Measurements from ENCODE around the gene ACO2.

Gene ACO2

DNA sequence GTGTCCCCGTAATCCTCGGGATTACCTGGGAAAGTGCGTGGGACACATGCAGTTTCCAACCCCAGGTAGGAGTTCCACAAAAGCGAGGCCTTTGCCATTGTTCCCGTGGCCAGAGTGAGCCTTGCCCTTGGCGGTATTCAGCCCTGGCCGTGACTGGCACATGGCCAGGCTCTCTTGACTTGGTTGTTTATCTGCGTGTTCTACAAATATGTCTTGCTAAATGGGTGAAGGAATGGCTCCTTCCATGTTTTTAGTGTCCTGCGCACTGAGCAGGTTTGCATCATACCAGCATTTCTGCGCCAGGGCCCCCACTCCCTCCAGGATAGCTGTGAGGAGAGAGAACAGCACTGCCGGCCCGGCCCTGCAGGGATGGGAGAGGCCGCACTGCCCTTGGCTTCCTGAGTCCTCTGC lies 55.3 kb downstream of the ACO2 start:
- Histone ChIP-seq H3K4me3 (ENCODE audit: insufficient read depth, low read depth, low read length) (no peak overlapping the region), H3K9me3 (ENCODE audit: control insufficient read depth, low read length) (no peaks in the 10 kb centered on the region), H3K27me3 (ENCODE audit: control insufficient read depth, insufficient read depth, low read length, poor library complexity, severe bottlenecking) (no peaks in the 10 kb centered on the region), H3K4me1 (ENCODE audit: control insufficient read depth, insufficient read depth, low read length) (no peaks in the 10 kb centered on the region), H3K36me3 (ENCODE audit: control insufficient read depth, insufficient read depth, low read length) (peaks cover 17% of the 10 kb centered on the region), H3K27ac (ENCODE audit: insufficient read depth, low read depth, low read length, poor library complexity, severe bottlenecking) (no peak overlapping the region)
- 93 to 96% methylated on average over 13 of the region's 13 CpGs for WGBS, 2 experiments

DNA sequence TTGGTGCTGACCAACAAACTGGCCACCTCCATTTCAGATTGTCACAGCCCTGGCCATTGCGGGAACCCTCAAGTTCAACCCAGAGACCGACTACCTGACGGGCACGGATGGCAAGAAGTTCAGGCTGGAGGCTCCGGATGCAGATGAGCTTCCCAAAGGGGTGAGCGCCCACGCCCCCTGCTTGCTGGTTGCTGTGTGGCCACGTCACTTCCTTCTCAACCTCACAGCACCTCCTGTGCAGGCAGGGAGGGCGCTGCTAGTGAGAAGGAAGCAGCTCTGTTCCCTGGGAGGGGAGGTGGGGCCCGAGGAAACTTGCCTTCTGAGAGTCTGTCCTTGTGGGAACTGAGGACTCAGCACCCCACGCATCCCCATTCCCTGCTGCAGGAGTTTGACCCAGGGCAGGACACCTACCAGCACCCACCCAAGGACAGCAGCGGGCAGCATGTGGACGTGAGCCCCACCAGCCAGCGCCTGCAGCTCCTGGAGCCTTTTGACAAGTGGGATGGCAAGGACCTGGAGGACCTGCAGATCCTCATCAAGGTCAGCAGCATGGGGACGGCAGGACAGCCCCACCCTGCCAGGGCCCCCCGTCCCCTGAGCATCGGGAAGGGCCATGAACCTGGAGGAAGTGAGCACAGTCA lies 56.0 kb downstream of the ACO2 start:
- Histone ChIP-seq H3K4me1 (ENCODE audit: control insufficient read depth, insufficient read depth, low read length) (no peaks in the 10 kb centered on the region), H3K27me3 (ENCODE audit: control insufficient read depth, insufficient read depth, low read length, poor library complexity, severe bottlenecking) (no peaks in the 10 kb centered on the region), H3K9me3 (ENCODE audit: control insufficient read depth, low read length) (no peaks in the 10 kb centered on the region), H3K27ac (ENCODE audit: insufficient read depth, low read depth, low read length, poor library complexity, severe bottlenecking) (no peak overlapping the region), H3K36me3 (ENCODE audit: control insufficient read depth, insufficient read depth, low read length) (peaks cover 21% of the 10 kb centered on the region), H3K4me3 (ENCODE audit: insufficient read depth, low read depth, low read length) (no peak overlapping the region)
- 94% methylated on average over 17 of the region's 17 CpGs for WGBS, 2 experiments

DNA sequence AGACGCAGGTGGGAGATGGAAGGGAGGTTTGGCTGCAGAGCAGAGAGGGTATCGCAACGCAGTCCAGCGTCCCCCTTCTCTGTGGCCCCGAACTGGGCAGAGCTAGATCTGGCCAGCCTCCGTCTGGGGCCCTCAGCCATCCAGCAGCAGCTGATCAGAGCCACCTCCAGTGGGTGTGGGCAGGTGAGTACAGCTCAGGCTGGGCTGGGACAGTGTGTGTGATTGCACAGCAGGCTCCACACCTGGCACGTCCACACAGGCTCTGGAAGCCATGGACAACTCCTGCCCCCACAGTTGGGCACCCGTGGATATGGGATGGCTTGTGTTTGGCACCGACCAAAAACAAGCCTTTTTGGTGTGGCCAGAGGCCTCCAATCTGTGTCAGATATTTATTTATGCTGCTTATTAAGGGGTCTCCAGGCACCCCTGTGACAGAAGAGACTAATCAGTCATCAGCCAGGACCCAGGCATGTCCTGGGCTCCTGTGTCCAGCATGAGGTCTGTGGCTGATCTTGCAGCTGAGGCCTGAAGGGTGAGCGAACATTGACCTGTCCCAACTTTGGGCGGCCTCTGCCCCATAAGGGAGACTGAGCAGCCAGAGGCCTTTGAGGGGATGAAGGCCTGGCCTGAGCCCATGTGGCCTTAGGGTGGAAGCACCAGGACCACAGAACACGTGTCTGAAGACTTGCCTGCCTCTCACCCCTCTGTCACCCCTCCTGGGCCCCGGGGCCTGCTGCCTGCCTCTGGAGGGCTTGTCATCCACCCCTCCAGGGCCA lies 56.7 kb downstream of the ACO2 start:
- Histone ChIP-seq H3K9me3 (ENCODE audit: control insufficient read depth, low read length) (no peaks in the 10 kb centered on the region), H3K36me3 (ENCODE audit: control insufficient read depth, insufficient read depth, low read length) (peaks cover 21% of the 10 kb centered on the region), H3K27me3 (ENCODE audit: control insufficient read depth, insufficient read depth, low read length, poor library complexity, severe bottlenecking) (no peaks in the 10 kb centered on the region), H3K27ac (ENCODE audit: insufficient read depth, low read depth, low read length, poor library complexity, severe bottlenecking) (no peak overlapping the region), H3K4me3 (ENCODE audit: insufficient read depth, low read depth, low read length) (no peak overlapping the region), H3K4me1 (ENCODE audit: control insufficient read depth, insufficient read depth, low read length) (no peaks in the 10 kb centered on the region)
- WGBS, 2 experiments = 93 to 95% methylated on average over 13 of the region's 13 CpGs

DNA sequence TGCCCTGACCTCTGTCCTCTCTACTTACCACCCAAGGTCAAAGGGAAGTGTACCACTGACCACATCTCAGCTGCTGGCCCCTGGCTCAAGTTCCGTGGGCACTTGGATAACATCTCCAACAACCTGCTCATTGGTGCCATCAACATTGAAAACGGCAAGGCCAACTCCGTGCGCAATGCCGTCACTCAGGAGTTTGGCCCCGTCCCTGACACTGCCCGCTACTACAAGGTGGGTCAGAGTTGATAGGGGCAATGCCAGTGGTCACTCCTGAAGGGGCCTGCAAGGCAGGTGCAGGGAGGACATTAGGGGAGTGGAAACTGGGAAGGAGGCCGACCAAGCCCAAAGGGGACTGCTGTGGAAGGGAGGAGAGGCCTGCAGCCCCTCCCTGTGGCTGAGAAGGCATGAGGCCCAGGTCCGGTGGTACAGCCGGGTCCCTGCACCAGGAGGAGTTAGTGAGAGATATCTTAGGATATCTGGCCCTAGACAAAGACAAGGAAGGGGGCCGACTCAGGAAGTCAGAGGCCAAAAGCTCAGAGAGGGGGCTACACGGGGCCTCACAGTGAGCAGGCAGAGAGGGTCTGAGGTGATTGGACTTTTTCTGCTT lies 57.4 kb downstream of the ACO2 start:
- 91 to 94% methylated on average over 12 of the region's 12 CpGs for WGBS, 2 experiments
- no peak overlapping the region for H3K4me3 ChIP-seq (ENCODE audit: insufficient read depth, low read depth, low read length)
- H3K9me3 ChIP-seq (ENCODE audit: control insufficient read depth, low read length) = no peaks in the 10 kb centered on the region
- no peaks in the 10 kb centered on the region for H3K4me1 ChIP-seq (ENCODE audit: control insufficient read depth, insufficient read depth, low read length)
- H3K27me3 ChIP-seq (ENCODE audit: control insufficient read depth, insufficient read depth, low read length, poor library complexity, severe bottlenecking) = no peaks in the 10 kb centered on the region
- peaks cover 23% of the 10 kb centered on the region for H3K36me3 ChIP-seq (ENCODE audit: control insufficient read depth, insufficient read depth, low read length)
- no peak overlapping the region for H3K27ac ChIP-seq (ENCODE audit: insufficient read depth, low read depth, low read length, poor library complexity, severe bottlenecking)

DNA sequence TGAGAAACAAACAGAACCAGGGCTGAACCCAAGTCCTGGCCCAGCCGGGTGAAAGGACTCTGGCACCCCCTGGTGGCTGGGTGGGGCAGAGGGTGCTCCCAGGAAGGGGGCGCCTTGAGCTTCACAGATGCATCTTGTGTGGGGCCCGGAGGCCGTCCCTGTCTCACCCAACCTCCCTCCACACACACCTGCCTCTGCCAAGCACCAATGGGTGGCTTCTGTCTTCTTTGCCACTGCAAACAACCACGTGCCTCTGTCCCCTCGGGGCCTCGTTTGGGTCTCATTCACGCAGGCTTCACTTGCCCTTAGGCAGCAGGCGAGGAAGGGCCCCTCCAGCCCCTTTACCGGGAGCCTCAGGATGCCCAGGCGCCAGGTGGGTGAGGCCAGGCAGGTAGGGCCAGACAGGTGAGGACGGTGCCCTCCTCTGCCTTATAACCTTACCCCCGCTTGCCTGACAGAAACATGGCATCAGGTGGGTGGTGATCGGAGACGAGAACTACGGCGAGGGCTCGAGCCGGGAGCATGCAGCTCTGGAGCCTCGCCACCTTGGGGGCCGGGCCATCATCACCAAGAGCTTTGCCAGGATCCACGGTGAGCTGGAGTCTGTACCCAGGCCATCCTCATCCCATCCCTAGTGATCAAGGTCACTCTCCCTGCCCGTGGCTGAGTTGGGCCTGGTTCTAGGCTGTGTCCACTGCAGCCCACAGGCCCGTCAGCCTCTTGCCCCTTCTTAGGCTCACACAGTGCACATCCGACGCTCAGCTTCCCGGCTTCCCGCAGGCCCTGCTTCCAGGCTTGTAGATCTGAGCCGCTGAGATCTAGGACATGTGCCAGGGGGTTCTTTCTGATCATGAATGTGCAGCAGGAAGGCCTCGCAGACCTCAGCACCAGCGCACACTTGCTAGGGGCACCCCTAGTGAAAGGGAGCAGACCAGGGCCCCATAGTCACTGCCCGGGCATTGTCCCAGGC lies 58.2 kb downstream of the ACO2 start:
- peaks cover 31% of the 10 kb centered on the region for H3K36me3 ChIP-seq (ENCODE audit: control insufficient read depth, insufficient read depth, low read length)
- H3K27ac ChIP-seq (ENCODE audit: insufficient read depth, low read depth, low read length, poor library complexity, severe bottlenecking) = no peak overlapping the region
- 94 to 95% methylated on average over 32 of the region's 32 CpGs for whole genome bisulfite sequencing, 2 experiments
- no peaks in the 10 kb centered on the region for H3K9me3 ChIP-seq (ENCODE audit: control insufficient read depth, low read length)
- no peaks in the 10 kb centered on the region for H3K4me1 ChIP-seq (ENCODE audit: control insufficient read depth, insufficient read depth, low read length)
- no peaks in the 10 kb centered on the region for H3K27me3 ChIP-seq (ENCODE audit: control insufficient read depth, insufficient read depth, low read length, poor library complexity, severe bottlenecking)
- H3K4me3 ChIP-seq (ENCODE audit: insufficient read depth, low read depth, low read length) = no peak overlapping the region

DNA sequence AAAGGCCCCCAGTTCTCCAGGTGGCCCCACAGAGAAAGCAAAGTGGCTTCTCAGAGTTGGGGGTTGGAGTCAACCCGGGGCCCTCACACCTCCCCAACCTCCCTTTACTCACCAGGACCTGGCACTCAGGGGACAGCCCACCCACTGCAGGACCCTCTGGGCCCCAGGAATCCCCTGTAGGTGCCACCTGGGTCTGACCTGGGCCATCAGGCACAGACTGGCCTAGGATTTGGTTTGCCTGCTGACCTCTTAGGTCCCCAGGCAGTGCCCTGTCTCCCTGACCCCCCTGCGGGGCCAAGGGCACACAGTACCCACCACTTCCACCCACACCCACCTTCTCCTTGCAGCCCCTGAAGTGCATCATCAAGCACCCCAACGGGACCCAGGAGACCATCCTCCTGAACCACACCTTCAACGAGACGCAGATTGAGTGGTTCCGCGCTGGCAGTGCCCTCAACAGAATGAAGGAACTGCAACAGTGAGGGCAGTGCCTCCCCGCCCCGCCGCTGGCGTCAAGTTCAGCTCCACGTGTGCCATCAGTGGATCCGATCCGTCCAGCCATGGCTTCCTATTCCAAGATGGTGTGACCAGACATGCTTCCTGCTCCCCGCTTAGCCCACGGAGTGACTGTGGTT lies 59.3 kb downstream of the ACO2 start:
- H3K36me3 ChIP-seq (ENCODE audit: control insufficient read depth, insufficient read depth, low read length) = peaks cover 31% of the 10 kb centered on the region
- H3K4me1 ChIP-seq (ENCODE audit: control insufficient read depth, insufficient read depth, low read length) = no peaks in the 10 kb centered on the region
- H3K27me3 ChIP-seq (ENCODE audit: control insufficient read depth, insufficient read depth, low read length, poor library complexity, severe bottlenecking) = no peaks in the 10 kb centered on the region
- 94 to 97% methylated on average over 16 of the region's 16 CpGs for WGBS, 2 experiments
- H3K4me3 ChIP-seq (ENCODE audit: insufficient read depth, low read depth, low read length) = no peak overlapping the region
- H3K9me3 ChIP-seq (ENCODE audit: control insufficient read depth, low read length) = no peaks in the 10 kb centered on the region
- H3K27ac ChIP-seq (ENCODE audit: insufficient read depth, low read depth, low read length, poor library complexity, severe bottlenecking) = no peak overlapping the region

DNA sequence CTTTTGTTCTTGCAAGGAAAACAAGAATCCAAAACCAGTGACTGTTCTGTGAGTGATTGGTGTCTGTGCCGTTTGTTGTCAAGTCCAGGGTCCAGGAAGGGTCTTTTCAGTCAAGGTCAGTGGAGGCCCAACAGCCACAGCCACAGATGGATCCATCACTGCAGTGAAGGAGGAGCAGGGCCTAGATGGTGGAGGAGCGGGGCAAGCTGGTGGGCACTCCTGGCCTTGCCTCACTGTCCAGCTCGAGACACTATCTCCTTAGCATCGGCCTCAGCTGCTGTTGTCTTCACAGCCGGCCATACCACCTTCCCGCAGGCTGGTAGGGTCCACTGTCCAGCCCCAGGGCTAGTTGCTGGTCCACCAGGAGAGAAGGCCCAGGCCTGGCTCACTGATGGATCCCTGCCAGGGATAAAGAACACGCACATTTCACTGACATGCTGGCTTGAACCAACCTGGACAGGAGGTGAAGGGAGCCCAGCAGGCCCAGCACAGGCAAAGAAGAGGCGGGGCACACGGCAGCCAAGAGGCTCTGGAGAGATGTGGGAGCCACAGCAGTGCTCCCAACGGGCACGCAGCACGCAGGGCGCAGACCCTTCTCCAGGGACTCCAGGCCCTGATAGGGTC lies 60.1 kb downstream of the ACO2 start:
- H3K27me3 ChIP-seq (ENCODE audit: control insufficient read depth, insufficient read depth, low read length, poor library complexity, severe bottlenecking) = no peaks in the 10 kb centered on the region
- no peak overlapping the region for H3K27ac ChIP-seq (ENCODE audit: insufficient read depth, low read depth, low read length, poor library complexity, severe bottlenecking)
- H3K4me1 ChIP-seq (ENCODE audit: control insufficient read depth, insufficient read depth, low read length) = no peaks in the 10 kb centered on the region
- H3K4me3 ChIP-seq (ENCODE audit: insufficient read depth, low read depth, low read length) = no peak overlapping the region
- no peaks in the 10 kb centered on the region for H3K9me3 ChIP-seq (ENCODE audit: control insufficient read depth, low read length)
- WGBS, 2 experiments = 95 to 96% methylated on average over 13 of the region's 13 CpGs
- peaks cover 30% of the 10 kb centered on the region for H3K36me3 ChIP-seq (ENCODE audit: control insufficient read depth, insufficient read depth, low read length)

DNA sequence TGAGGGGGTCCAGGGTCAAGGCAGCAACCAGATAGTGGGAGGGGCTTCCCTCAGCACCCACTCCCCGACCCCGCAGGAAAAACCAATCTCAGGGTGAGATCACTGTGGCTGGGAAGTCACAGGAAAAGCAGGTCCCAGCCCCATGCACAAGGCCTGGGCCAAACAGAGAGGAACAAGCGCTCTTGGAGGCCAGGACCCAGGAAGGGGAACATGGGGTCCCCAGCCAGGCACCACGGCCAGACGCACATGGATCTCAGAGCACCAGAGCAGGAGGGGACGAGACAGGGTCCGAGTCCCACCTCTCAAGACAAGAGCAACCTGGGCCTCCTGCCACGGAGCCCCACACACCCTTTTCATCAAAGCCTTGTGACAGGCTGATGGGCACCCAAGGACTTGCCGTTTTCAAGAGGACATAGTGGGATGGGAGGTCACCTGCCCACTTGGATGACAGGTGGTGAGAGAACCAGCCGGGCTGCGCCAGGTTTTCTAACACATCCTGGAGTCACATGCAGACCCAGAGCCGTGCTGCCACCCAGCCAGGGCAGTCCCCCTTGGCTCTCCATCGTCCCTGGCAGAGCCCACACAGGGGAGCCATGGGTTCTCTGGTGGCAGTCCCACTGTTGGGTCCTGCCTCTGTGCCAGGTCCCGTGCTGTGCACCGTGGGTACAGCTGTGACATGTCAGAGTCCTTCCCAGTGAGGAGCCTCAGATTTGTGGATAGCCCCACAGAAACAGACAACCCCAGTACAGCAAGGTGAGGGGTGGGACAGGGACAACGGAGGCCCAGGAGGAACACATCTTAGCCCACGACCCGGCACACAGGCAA lies 62.2 kb downstream of the ACO2 start:
- H3K4me3 ChIP-seq (ENCODE audit: insufficient read depth, low read depth, low read length) = no peak overlapping the region
- 95 to 96% methylated on average over 18 of the region's 18 CpGs for WGBS, 2 experiments
- H3K27me3 ChIP-seq (ENCODE audit: control insufficient read depth, insufficient read depth, low read length, poor library complexity, severe bottlenecking) = no peaks in the 10 kb centered on the region
- H3K9me3 ChIP-seq (ENCODE audit: control insufficient read depth, low read length) = no peaks in the 10 kb centered on the region
- no peak overlapping the region for H3K27ac ChIP-seq (ENCODE audit: insufficient read depth, low read depth, low read length, poor library complexity, severe bottlenecking)
- H3K36me3 ChIP-seq (ENCODE audit: control insufficient read depth, insufficient read depth, low read length) = peaks cover 27% of the 10 kb centered on the region
- no peaks in the 10 kb centered on the region for H3K4me1 ChIP-seq (ENCODE audit: control insufficient read depth, insufficient read depth, low read length)
